Endothelial cell of umbilical vein (primary cell): ENCODE data around the gene DNAH1. TPM values are rescaled to one million over a fixed set of nuclear protein-coding genes. Genes with fewer than 3 reads are reported as not detected.
"Not testable (repeated sequence)": the region's sequence is repeated elsewhere in the genome, so short reads cannot be mapped to it uniquely, and the experiment has no call there.

Experiments
- BruUV-seq: library from RNA; stranded (reverse); fragments of 400-500 nt; replicated peaks from 2 replicates; lab custom pipeline; 2021; lab: Mats Ljungman, UMichigan
- CTCF ChIA-PET: fragments of 300-600, 350-600 bp; sonication (Branson Sonifier 250); formaldehyde crosslinking; loops from one replicate; lab custom pipeline; 2021; ENCODE audit warnings: antibody characterized with exemption, inconsistent platforms; lab: Charles Lee
- POLR2A ChIA-PET: fragments of 300-600, 350-600 bp; sonication (Branson Sonifier 250); formaldehyde crosslinking; loops from one replicate; lab custom pipeline; 2021; ENCODE audit warnings: antibody characterized with exemption, inconsistent platforms; lab: Charles Lee
- DNase-seq: peaks from one replicate; pipeline ENCODE4 v3.0.0-alpha.2; 2011; ENCODE audit warnings: low read depth, low spot score
- FAIRE-seq: peaks from 2 replicates; lab custom pipeline; 2011; peaks lifted over from hg19 to GRCh38; lab: Jason Lieb, UNC
- H2AFZ ChIP-seq: 2 replicates; pipeline ENCODE4 v1.6.0; 2012; ENCODE audit warnings: low read depth, low read length, control low read depth, inconsistent platforms
- H3K27ac ChIP-seq: 2 replicates; pipeline ENCODE4 v1.5.1; 2011; ENCODE audit warnings: low read depth, mild to moderate bottlenecking, control low read depth, low read length, moderate library complexity; ENCODE audit not compliant: insufficient read depth
- H3K27me3 ChIP-seq, 2 experiments: 2 replicates each; pipeline versions ENCODE4 v1.6.0 to v1.6.1; 2011; ENCODE audit warnings: low read length in 2 of 2, mixed read lengths in 1 of 2; ENCODE audit not compliant: control insufficient read depth in 2 of 2, insufficient read depth in 2 of 2
- H3K36me3 ChIP-seq, 2 experiments: 2 replicates in 1 of 2; 3 replicates in 1 of 2; pipeline ENCODE4 v1.5.1; 2011; ENCODE audit warnings: low read length in 2 of 2, mild to moderate bottlenecking in 1 of 2, moderate library complexity in 1 of 2; ENCODE audit not compliant: control insufficient read depth in 2 of 2, insufficient read depth in 2 of 2; ENCODE audit errors: extremely low read depth in 1 of 2
- H3K4me1 ChIP-seq: 3 replicates; pipeline ENCODE4 v1.5.1; 2011; ENCODE audit warnings: mild to moderate bottlenecking, low read length; ENCODE audit not compliant: control insufficient read depth, insufficient read depth; ENCODE audit errors: extremely low read depth
- H3K4me2 ChIP-seq: 2 replicates; pipeline ENCODE4 v1.6.1; 2011; ENCODE audit warnings: low read length, control low read depth, mixed read lengths; ENCODE audit not compliant: insufficient read depth
- H3K4me3 ChIP-seq, 3 experiments: fragments of 200-600 bp in 1 of 3; sonication (generic), shearing (Covaris generic) in 1 of 3; replicated peaks in 1 of 3; 2 replicates each; pipeline ENCODE4 v1.5.1; 2011 to 2016; ENCODE audit warnings: control low read depth in 3 of 3, low read length in 3 of 3, mild to moderate bottlenecking in 2 of 3, inconsistent platforms in 1 of 3, low read depth in 1 of 3, moderate library complexity in 1 of 3; ENCODE audit not compliant: insufficient read depth in 1 of 3
- H3K79me2 ChIP-seq: 2 replicates; pipeline ENCODE4 v1.6.0; 2012; ENCODE audit warnings: low read length, inconsistent platforms; ENCODE audit not compliant: control insufficient read depth, insufficient read depth
- H3K9ac ChIP-seq: replicated peaks from 2 replicates; pipeline ENCODE3; 2011; ENCODE audit warnings: low read length, control low read depth; ENCODE audit not compliant: insufficient read depth; ENCODE audit errors: extremely low read depth
- H3K9me1 ChIP-seq: replicated peaks from 3 replicates; pipeline ENCODE4 v1.6.0; 2011; ENCODE audit warnings: mild to moderate bottlenecking, low read length; ENCODE audit not compliant: control insufficient read depth, insufficient read depth; ENCODE audit errors: extremely low read depth
- H3K9me3 ChIP-seq: replicated peaks from 2 replicates; pipeline ENCODE4 v1.5.1; 2012; ENCODE audit warnings: low read length, inconsistent platforms; ENCODE audit not compliant: control insufficient read depth, insufficient read depth
- H4K20me1 ChIP-seq: replicated peaks from 2 replicates; pipeline ENCODE3; 2011; ENCODE audit warnings: mild to moderate bottlenecking, low read length; ENCODE audit not compliant: control insufficient read depth, insufficient read depth; ENCODE audit errors: extremely low read depth
- CTCF ChIP-seq, 2 donors: IDR thresholded peaks; 1 replicate in 1 of 2; 2 replicates in 1 of 2; pipeline ENCODE4 v1.5.1; 2011; ENCODE audit warnings: low read length in 2 of 2, mild to moderate bottlenecking in 2 of 2, moderate library complexity in 2 of 2, control low read depth in 1 of 2, inconsistent platforms in 1 of 2, low read depth in 1 of 2; ENCODE audit not compliant: insufficient read depth in 1 of 2; ENCODE audit errors: extremely low read depth in 1 of 2
- EZH2 ChIP-seq: IDR thresholded peaks from 2 replicates; pipeline ENCODE4 v1.6.1; 2012; ENCODE audit warnings: borderline replicate concordance, low read depth, mild to moderate bottlenecking, moderate library complexity, low read length, inconsistent platforms; ENCODE audit not compliant: severe bottlenecking
- FOS ChIP-seq: IDR thresholded peaks from 2 replicates; pipeline ENCODE4 v1.6.1; 2011; ENCODE audit warnings: mild to moderate bottlenecking, low read length, moderate library complexity, borderline replicate concordance; ENCODE audit not compliant: insufficient read depth
- JUN ChIP-seq: IDR thresholded peaks from 2 replicates; pipeline ENCODE4 v1.6.1; 2011; ENCODE audit warnings: borderline replicate concordance, low read depth; ENCODE audit not compliant: insufficient read length, insufficient read depth
- MAX ChIP-seq: IDR thresholded peaks from 2 replicates; pipeline ENCODE4 v1.6.1; 2011; ENCODE audit not compliant: insufficient read depth, insufficient read length
- MYC ChIP-seq: IDR thresholded peaks from one replicate; pipeline ENCODE4 v1.6.1; 2011; ENCODE audit warnings: mild to moderate bottlenecking, low read depth, low read length
- POLR2A ChIP-seq: IDR thresholded peaks from 2 replicates; pipeline ENCODE4 v1.6.1; 2012; ENCODE audit warnings: low read depth, mild to moderate bottlenecking, control low read depth, low read length
- POLR2AphosphoS5 ChIP-seq: IDR thresholded peaks from 2 replicates; pipeline ENCODE4 v1.6.1; 2012; ENCODE audit warnings: low read depth, mild to moderate bottlenecking, control low read depth, low read length, moderate library complexity; ENCODE audit not compliant: insufficient read depth
- dilution Hi-C: fragments of 300-500 bp; cut with MboI; formaldehyde crosslinking; loops from one replicate; pipeline ENCODE4 v1.15.0; 2019; ENCODE audit warnings: low sequenced_read_pairs; ENCODE audit not compliant: extremely low pct_ligation_motif_present
- intact Hi-C: fragments of 100-400 bp; cut with micrococcal nuclease; formaldehyde crosslinking; loops from one replicate; pipeline ENCODE4 v1.10.0; 2022
- polyA plus RNA-seq, 4 experiments: library from polyadenylated mRNA; depleted of rRNA in 3 of 4; stranded (reverse) in 3 of 4; unstranded in 1 of 4; fragments of >200 nt; gene quantifications; 2 replicates each; pipeline versions ENCODE4 v1.2.1 to v1.2.3, GENCODE V29; 2011 to 2012; ENCODE audit warnings: missing spikeins in 1 of 4
- total RNA-seq: library from RNA; stranded (reverse); gene quantifications from 2 replicates; pipeline ENCODE4 v1.2.3, GENCODE V29; 2021

The DNAH1 gene
- total and polyA plus RNA-seq, 2 donors (not counting 3 experiments of a cell fraction or from before 2014, with no cell fraction given) = 5.8 to 6.0 TPM

GRCh38 chr3:52284051-52284450 is 32.1 kb upstream of the DNAH1 start:
- H3K4me3 ChIP-seq, H3K79me2 ChIP-seq, H3K27me3 ChIP-seq, H3K36me3 ChIP-seq, BruUV-seq, FAIRE-seq, intact Hi-C loops, POLR2A ChIA-PET, H3K27ac ChIP-seq, H3K4me2 ChIP-seq, DNase-seq, dilution Hi-C loops, H2AFZ ChIP-seq, H4K20me1 ChIP-seq, H3K9me3 ChIP-seq, H3K9ac ChIP-seq, H3K9me1 ChIP-seq: not testable (repeated sequence)
- CTCF ChIA-PET = interaction anchor here (0.8 to 2.0 kb wide), 5 partner anchors 44 to 128 kb away, joined by 3 to 7 read pairs (median 5); no protein-coding TSS in a partner anchor
- H3K4me1 ChIP-seq = peaks cover 24% of the 10 kb centered on the region

GRCh38 chr3:52286777-52287110 is 29.4 kb upstream of the DNAH1 start:
- intact Hi-C loops (loop anchor here (1.0 kb wide), 1 partner anchor 8 kb away; the partner anchor contains the start of gene WDR82), dilution Hi-C loops (no loop called here)
- H3K4me1 ChIP-seq = peaks cover 10% of the 10 kb centered on the region
- no peaks in the 10 kb centered on the region for H3K27me3 ChIP-seq
- FAIRE-seq (no peak), DNase-seq (no peak)
- POLR2A ChIA-PET = no interaction called here
- no TSS peak for BruUV-seq
- H3K9ac ChIP-seq = no peak overlapping the region
- H3K4me2 ChIP-seq = peak overlapping the region; percentile 36
- CTCF ChIA-PET = interaction anchor here (1.3 to 3.8 kb wide), 3 partner anchors 8 to 66 kb away, joined by 8 to 16 read pairs (median 10); partner anchors contain the start of gene WDR82
- TF ChIP-seq MYC (no peak), FOS (no peak), MAX (no peak), EZH2 (no peak), JUN (no peak), CTCF (IDR thresholded peaks at IDR 0.05; ENCODE audit: extremely low read depth in 1 of 2, insufficient read depth in 1 of 2, low read depth in 1 of 2, low read length in 2 of 2) (no peak), POLR2A (no peak), POLR2AphosphoS5 (no peak)
- H3K79me2 ChIP-seq = peaks cover 5% of the 10 kb centered on the region
- no peaks in the 10 kb centered on the region for H4K20me1 ChIP-seq
- H3K9me3 ChIP-seq = no peaks in the 10 kb centered on the region
- peaks cover 0 to 5% of the 10 kb centered on the region in 2 experiments for H3K36me3 ChIP-seq
- no peaks in the 10 kb centered on the region for H3K9me1 ChIP-seq
- H3K4me3 ChIP-seq = peak overlapping the region in 1 of 3 experiments; percentile 82
- H3K27ac ChIP-seq = peak overlapping the region; percentile 95
- H2AFZ ChIP-seq = no peak overlapping the region
